Astrocyte (in vitro differentiated cells and primary cell): ENCODE measurements around the gene TBX21. TPM values are rescaled to one million over a fixed set of nuclear protein-coding genes. Genes with fewer than 3 reads are reported as not detected.

ENCODE experiments used
- DNase-seq: peaks from one replicate; pipeline ENCODE4 v3.0.0-alpha.2; 2010; ENCODE audit warnings: low read depth
- FAIRE-seq: peaks from 2 replicates; lab custom pipeline; 2011; peaks lifted over from hg19 to GRCh38; lab: Jason Lieb, UNC
- H2AFZ ChIP-seq: 2 replicates; pipeline ENCODE4 v1.6.0; 2012; ENCODE audit warnings: low read depth, low read length, inconsistent platforms
- H3K27ac ChIP-seq: 2 replicates; pipeline ENCODE4 v1.5.1; 2011; ENCODE audit warnings: low read depth, low read length, inconsistent platforms
- H3K27me3 ChIP-seq: 2 replicates; pipeline ENCODE4 v1.6.0; 2011; ENCODE audit warnings: low read length, inconsistent platforms; ENCODE audit not compliant: insufficient read depth
- H3K36me3 ChIP-seq: 2 replicates; pipeline ENCODE4 v1.5.1; 2011; ENCODE audit warnings: low read length, inconsistent platforms; ENCODE audit not compliant: insufficient read depth
- H3K4me1 ChIP-seq: 2 replicates; pipeline ENCODE4 v1.5.1; 2011; ENCODE audit warnings: low read length, inconsistent platforms; ENCODE audit not compliant: insufficient read depth
- H3K4me2 ChIP-seq: 2 replicates; pipeline ENCODE4 v1.6.0; 2012; ENCODE audit warnings: low read length, inconsistent platforms
- H3K4me3 ChIP-seq: 2 replicates; pipeline ENCODE4 v1.5.1; 2011; ENCODE audit warnings: low read depth, mild to moderate bottlenecking, low read length, inconsistent platforms; ENCODE audit not compliant: insufficient read depth
- H3K79me2 ChIP-seq: 2 replicates; pipeline ENCODE4 v1.6.0; 2012; ENCODE audit warnings: mild to moderate bottlenecking, low read length, inconsistent platforms; ENCODE audit not compliant: insufficient read depth
- H3K9ac ChIP-seq: 2 replicates; pipeline ENCODE4 v1.6.0; 2012; ENCODE audit warnings: mild to moderate bottlenecking, low read length, inconsistent platforms
- H3K9me3 ChIP-seq: 2 replicates; pipeline ENCODE4 v1.5.1; 2012; ENCODE audit warnings: low read depth, mild to moderate bottlenecking, low read length, inconsistent platforms; ENCODE audit not compliant: insufficient read depth
- H4K20me1 ChIP-seq: 2 replicates; pipeline ENCODE4 v1.6.0; 2012; ENCODE audit warnings: low read length, inconsistent platforms; ENCODE audit not compliant: insufficient read depth
- H3K27ac Mint-ChIP-seq: one replicate; pipeline ENCODE4 v1.8.0; 2021; ENCODE audit warnings: mild to moderate bottlenecking, mixed read lengths; ENCODE audit not compliant: unreplicated experiment
- H3K27me3 Mint-ChIP-seq: one replicate; pipeline ENCODE4 v1.8.0; 2021; ENCODE audit warnings: low read depth, mixed read lengths; ENCODE audit not compliant: unreplicated experiment
- H3K36me3 Mint-ChIP-seq: one replicate; pipeline ENCODE4 v1.8.0; 2021; ENCODE audit warnings: low read depth, mixed read lengths; ENCODE audit not compliant: unreplicated experiment
- H3K4me1 Mint-ChIP-seq: one replicate; pipeline ENCODE4 v1.8.0; 2021; ENCODE audit warnings: low read depth, mixed read lengths; ENCODE audit not compliant: unreplicated experiment
- H3K4me3 Mint-ChIP-seq: one replicate; pipeline ENCODE4 v1.8.0; 2021; ENCODE audit warnings: mild to moderate bottlenecking, moderate library complexity, mixed read lengths; ENCODE audit not compliant: unreplicated experiment
- H3K9me3 Mint-ChIP-seq: one replicate; pipeline ENCODE4 v1.8.0; 2021; ENCODE audit warnings: mild to moderate bottlenecking, mixed read lengths; ENCODE audit not compliant: unreplicated experiment
- EZH2 ChIP-seq: IDR thresholded peaks from 2 replicates; pipeline ENCODE4 v1.6.1; 2012; ENCODE audit warnings: mild to moderate bottlenecking, low read length, inconsistent platforms; ENCODE audit not compliant: insufficient read depth
- total RNA-seq: library from RNA; stranded (reverse); gene quantifications from 2 replicates; pipeline ENCODE4 v1.2.1, GENCODE V29; 2021
- TF ChIP-seq, protein P1 (sequence below): IDR thresholded peaks from 2 replicates; pipeline ENCODE4 v1.5.1; 2011; ENCODE audit warnings: low read depth, mild to moderate bottlenecking, inconsistent platforms, low read length, moderate library complexity; ENCODE audit not compliant: insufficient read depth

The TBX21 gene
- total RNA-seq, 1 donor from 2014 or later: not detected

DNA sequence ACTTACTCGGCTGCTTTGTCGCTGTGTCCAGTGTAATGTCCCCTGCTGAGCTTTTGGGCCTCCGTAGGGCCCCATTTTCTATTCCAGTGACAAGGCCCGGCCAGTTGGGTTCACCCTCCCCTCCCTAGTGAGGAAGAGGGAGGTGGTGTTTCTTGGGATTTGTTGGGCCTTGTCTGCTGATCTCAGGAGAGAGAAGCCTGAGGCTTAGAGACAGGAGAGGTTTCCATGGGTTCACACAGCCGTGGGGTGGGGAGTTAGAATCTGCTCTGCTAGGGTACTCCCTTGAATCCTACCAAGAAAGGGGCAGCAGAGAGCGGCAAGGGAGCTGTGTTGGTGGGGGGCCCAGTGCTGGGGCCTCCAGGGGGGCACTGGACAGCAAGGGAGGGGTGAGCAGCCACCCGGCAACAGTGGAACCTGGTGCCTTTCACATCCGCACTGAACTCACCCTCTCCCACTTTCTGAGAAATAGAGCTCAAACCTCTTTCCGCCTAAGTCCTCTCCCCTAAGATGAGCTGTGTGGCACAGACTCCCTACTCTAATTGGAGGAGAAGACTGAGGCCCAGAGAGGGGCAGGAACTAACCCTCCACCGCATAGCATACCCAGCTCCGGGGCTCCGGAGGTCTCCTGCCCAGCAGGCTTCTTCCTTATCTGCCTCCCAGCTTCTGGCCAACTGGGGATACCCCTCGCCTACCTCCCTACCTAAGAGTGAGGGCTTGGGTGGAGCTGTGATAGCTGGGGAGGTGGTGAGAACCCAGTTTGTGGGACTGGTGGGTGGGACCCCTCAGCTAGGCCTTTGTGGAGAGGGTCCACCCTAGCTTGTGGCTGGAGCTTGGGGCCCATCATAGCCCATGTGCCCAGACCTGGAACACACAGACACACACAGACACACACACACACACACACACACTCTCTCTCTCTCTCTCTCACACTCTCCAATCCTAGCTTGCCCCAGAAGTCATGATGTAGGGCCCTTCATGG, 32.3 kb upstream of the TBX21 start:
- DNase-seq: no peak
- TF ChIP-seq, protein P1, sequence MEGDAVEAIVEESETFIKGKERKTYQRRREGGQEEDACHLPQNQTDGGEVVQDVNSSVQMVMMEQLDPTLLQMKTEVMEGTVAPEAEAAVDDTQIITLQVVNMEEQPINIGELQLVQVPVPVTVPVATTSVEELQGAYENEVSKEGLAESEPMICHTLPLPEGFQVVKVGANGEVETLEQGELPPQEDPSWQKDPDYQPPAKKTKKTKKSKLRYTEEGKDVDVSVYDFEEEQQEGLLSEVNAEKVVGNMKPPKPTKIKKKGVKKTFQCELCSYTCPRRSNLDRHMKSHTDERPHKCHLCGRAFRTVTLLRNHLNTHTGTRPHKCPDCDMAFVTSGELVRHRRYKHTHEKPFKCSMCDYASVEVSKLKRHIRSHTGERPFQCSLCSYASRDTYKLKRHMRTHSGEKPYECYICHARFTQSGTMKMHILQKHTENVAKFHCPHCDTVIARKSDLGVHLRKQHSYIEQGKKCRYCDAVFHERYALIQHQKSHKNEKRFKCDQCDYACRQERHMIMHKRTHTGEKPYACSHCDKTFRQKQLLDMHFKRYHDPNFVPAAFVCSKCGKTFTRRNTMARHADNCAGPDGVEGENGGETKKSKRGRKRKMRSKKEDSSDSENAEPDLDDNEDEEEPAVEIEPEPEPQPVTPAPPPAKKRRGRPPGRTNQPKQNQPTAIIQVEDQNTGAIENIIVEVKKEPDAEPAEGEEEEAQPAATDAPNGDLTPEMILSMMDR: no peak
- TF ChIP-seq EZH2: no peak
- no peak for FAIRE-seq
- H3K27ac Mint-ChIP-seq: no peak overlapping the region
- Histone ChIP-seq H3K4me3 (no peak overlapping the region), H3K9ac (no peak overlapping the region), H3K79me2 (no peaks in the 10 kb centered on the region), H4K20me1 (peaks cover 57% of the 10 kb centered on the region), H3K36me3 (no peaks in the 10 kb centered on the region), H3K27ac (no peak overlapping the region), H3K9me3 (no peaks in the 10 kb centered on the region), H3K4me1 (no peaks in the 10 kb centered on the region), H3K27me3 (peaks cover 15% of the 10 kb centered on the region), H3K4me2 (no peak overlapping the region), H2AFZ (no peak overlapping the region)
- peaks cover 24% of the 10 kb centered on the region for H3K36me3 Mint-ChIP-seq
- H3K4me3 Mint-ChIP-seq: no peak overlapping the region
- peaks cover 11% of the 10 kb centered on the region for H3K4me1 Mint-ChIP-seq
- H3K9me3 Mint-ChIP-seq: no peaks in the 10 kb centered on the region
- no peaks in the 10 kb centered on the region for H3K27me3 Mint-ChIP-seq

DNA sequence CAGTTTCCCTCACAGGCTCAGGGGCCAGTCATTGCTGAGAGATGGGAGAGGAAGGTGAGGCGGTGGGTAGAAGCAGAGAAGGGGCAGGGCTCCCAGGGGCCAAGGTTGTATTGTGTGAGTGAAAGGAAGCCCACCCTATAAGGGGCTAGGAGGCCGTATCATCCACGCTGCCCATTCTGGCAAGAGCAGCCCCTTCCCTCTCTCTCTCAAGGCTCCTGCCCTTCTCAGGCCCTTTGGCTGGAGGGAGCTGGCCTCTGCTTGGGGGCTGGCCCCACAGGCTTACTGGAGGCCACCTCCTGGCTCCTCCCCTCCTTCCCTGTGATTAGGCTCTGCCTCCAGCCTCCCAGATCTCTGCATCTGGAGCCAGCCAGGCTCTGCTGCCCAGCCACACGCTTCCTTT, 31.4 kb upstream of the TBX21 start:
- no peaks in the 10 kb centered on the region for H3K36me3 ChIP-seq
- peaks cover 60% of the 10 kb centered on the region for H4K20me1 ChIP-seq
- H3K4me1 Mint-ChIP-seq: peaks cover 14% of the 10 kb centered on the region
- H3K9me3 Mint-ChIP-seq: no peaks in the 10 kb centered on the region
- H3K9me3 ChIP-seq: no peaks in the 10 kb centered on the region
- H3K27ac ChIP-seq: no peak overlapping the region
- peaks cover 21% of the 10 kb centered on the region for H3K27me3 ChIP-seq
- no peak overlapping the region for H3K9ac ChIP-seq
- no peak overlapping the region for H3K27ac Mint-ChIP-seq
- H3K4me1 ChIP-seq: peaks cover 2% of the 10 kb centered on the region
- H3K4me3 ChIP-seq: no peak overlapping the region
- H3K79me2 ChIP-seq: no peaks in the 10 kb centered on the region
- peaks cover 24% of the 10 kb centered on the region for H3K36me3 Mint-ChIP-seq
- TF ChIP-seq, protein P1: no peak
- H3K4me3 Mint-ChIP-seq: no peak overlapping the region
- no peak overlapping the region for H3K4me2 ChIP-seq
- no peak for FAIRE-seq
- no peak overlapping the region for H2AFZ ChIP-seq
- DNase-seq: no peak
- no peaks in the 10 kb centered on the region for H3K27me3 Mint-ChIP-seq
